Thyroid gland (tissue), 4 donors: ENCODE data around the gene EXOC7.

Source experiments
- POLR2A ChIP-seq, 2 donors: fragments of 450-650 bp; IDR thresholded peaks; one replicate each; pipeline ENCODE4 v1.6.1; 2017; ENCODE audit warnings: antibody characterized with exemption in 2 of 2, mild to moderate bottlenecking in 2 of 2, moderate library complexity in 1 of 2
- TF ChIP-seq, protein P1 (sequence below), 6 experiments: fragments of 200-600 bp in 3 of 6; fragments of 450-650 bp in 3 of 6; sonication (generic) in 3 of 6; IDR thresholded peaks; one replicate each; pipeline ENCODE4 v1.5.1; 2016 to 2019; ENCODE audit warnings: antibody characterized with exemption in 6 of 6, mild to moderate bottlenecking in 2 of 6, inconsistent platforms in 1 of 6, moderate library complexity in 1 of 6

DNA sequence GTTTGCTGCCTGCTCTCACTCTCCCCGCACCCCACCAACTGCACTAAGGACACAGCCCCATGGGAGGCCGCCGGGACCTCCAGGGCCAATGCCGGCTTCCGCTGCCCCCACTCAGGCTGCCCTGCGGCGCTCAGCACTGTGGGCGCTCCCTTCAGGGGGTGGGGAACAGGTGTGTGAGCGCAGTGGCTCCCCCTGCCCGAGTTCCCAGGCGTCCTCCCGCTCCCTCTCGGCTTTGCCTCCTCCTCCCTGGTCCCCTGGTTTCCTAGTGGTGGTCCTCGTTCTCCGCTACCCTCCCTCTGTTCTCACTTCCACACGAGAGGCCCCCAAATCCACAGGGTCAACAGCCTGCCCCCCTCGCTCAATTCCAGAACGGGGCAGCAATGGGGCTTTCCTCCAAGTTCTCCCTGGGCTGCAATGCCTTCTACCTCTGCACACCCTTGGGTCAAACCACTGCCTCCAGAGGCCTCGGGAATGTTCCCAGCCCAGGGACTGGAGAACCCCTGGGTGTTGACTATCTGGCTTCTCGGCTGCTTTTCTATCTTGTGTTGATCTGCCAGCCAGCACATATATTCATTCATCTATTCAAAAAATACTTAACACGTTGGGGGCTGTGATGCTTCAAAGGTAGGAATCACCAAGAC, 27.6 kb upstream of the EXOC7 start:
- TF ChIP-seq POLR2A (IDR thresholded peaks at IDR 0.05) = no peak
- TF ChIP-seq, protein P1, sequence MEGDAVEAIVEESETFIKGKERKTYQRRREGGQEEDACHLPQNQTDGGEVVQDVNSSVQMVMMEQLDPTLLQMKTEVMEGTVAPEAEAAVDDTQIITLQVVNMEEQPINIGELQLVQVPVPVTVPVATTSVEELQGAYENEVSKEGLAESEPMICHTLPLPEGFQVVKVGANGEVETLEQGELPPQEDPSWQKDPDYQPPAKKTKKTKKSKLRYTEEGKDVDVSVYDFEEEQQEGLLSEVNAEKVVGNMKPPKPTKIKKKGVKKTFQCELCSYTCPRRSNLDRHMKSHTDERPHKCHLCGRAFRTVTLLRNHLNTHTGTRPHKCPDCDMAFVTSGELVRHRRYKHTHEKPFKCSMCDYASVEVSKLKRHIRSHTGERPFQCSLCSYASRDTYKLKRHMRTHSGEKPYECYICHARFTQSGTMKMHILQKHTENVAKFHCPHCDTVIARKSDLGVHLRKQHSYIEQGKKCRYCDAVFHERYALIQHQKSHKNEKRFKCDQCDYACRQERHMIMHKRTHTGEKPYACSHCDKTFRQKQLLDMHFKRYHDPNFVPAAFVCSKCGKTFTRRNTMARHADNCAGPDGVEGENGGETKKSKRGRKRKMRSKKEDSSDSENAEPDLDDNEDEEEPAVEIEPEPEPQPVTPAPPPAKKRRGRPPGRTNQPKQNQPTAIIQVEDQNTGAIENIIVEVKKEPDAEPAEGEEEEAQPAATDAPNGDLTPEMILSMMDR (IDR thresholded peaks at IDR 0.05) = no peak
